ENCODE data around the gene SYCP2.
A peak's percentile ranks its signal among the peaks of the same experiment; 100 is the strongest.

Gene SYCP2

DNA sequence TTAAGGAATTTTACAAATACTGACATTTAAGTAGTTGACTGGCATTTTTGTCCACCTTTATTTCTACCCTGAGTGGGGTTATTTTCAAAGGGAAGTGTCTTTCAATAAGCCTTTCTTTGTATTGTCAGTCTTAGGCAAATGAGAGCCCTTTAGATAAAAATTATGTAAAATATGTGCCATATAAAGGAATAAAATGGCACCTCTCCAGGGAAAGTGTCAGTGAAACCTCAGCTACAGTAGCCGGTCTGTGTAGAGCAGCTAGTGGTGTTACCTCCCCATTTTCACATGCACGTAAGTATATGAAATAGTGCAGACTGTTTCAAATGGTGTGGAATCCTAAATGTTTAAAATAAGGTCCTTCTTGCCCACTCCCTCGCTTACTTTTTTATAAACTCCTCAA, 11.7 kb upstream of the SYCP2 start:
- TF ChIP-seq, protein P1, sequence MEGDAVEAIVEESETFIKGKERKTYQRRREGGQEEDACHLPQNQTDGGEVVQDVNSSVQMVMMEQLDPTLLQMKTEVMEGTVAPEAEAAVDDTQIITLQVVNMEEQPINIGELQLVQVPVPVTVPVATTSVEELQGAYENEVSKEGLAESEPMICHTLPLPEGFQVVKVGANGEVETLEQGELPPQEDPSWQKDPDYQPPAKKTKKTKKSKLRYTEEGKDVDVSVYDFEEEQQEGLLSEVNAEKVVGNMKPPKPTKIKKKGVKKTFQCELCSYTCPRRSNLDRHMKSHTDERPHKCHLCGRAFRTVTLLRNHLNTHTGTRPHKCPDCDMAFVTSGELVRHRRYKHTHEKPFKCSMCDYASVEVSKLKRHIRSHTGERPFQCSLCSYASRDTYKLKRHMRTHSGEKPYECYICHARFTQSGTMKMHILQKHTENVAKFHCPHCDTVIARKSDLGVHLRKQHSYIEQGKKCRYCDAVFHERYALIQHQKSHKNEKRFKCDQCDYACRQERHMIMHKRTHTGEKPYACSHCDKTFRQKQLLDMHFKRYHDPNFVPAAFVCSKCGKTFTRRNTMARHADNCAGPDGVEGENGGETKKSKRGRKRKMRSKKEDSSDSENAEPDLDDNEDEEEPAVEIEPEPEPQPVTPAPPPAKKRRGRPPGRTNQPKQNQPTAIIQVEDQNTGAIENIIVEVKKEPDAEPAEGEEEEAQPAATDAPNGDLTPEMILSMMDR (IDR thresholded peaks at IDR 0.05; ENCODE audit: control insufficient read depth, insufficient read depth, low read depth, low read length, missing control alignments), result no peak
- DNase-seq (ENCODE audit: low read depth), result no peak
- H3K4me3 ChIP-seq (ENCODE audit: control insufficient read depth, low read depth, low read length), result no peak overlapping the region

DNA sequence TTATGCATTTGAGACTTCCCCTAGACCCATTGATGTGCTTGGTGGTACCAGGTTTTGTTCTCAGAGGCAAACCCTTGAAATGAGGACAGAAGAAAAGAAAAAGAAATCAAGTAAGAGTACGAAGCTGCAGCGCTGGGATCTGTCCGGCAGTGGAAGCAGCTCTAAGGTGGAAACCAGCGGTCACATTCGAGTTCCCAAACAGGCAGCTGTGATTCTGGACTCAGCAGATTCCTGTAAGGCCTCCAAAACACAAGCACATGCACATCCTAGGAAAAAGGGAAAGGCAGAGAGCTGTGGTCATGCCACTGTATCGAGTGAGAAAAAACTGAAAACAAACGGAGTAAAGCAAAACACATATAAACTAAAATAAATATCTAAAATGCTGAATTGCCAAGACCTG, 11.3 kb upstream of the SYCP2 start:
- H3K4me3 ChIP-seq (ENCODE audit: control insufficient read depth, low read depth, low read length), result no peak overlapping the region
- no peak for DNase-seq (ENCODE audit: low read depth)
- TF ChIP-seq, protein P1 (IDR thresholded peaks at IDR 0.05; ENCODE audit: control insufficient read depth, insufficient read depth, low read depth, low read length, missing control alignments), result no peak

DNA sequence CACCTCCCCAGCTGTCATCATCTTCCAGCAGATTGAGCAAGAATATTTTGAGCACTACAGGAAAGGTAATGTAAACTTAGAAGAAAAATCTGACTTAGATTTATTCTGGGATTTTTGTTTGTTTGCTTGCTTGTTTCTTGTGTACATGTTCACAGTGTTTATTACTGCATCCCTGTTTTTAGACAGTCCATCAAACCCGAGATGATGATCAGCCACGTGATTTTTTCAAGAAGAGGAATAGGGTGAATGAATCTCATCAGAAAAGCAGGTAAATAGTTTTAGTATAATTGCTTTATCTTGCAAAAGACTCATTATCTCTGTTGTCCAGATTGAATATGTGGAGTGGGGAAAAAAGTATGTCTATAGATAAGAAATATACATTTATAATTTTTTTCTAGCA, 8.8 kb upstream of the SYCP2 start:
- TF ChIP-seq, protein P1 (IDR thresholded peaks at IDR 0.05; ENCODE audit: control insufficient read depth, insufficient read depth, low read depth, low read length, missing control alignments), result no peak
- DNase-seq (ENCODE audit: low read depth), result no peak
- no peak overlapping the region for H3K4me3 ChIP-seq (ENCODE audit: control insufficient read depth, low read depth, low read length)

DNA sequence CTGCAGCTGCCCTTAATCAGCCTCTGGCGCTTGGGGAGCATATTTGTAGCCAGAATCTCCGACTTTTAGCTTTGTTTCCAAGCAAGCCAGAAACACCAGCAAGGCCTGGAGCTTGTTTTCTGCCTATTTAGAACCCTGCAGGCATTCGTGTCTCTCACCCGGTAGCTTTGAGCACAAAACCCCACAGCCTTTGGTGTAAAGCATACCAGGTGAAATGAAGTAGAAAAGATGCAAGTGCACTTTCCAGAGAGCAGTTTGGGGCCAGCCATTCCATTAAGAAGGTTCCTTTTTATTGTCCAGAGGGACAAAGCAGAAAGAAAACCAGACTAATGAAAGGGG, 7.5 kb upstream of the SYCP2 start:
- H3K4me3 ChIP-seq (ENCODE audit: control insufficient read depth, low read depth, low read length), result peak overlapping the region; percentile 77
- TF ChIP-seq, protein P1 (IDR thresholded peaks at IDR 0.05; ENCODE audit: control insufficient read depth, insufficient read depth, low read depth, low read length, missing control alignments), result no peak
- no peak for DNase-seq (ENCODE audit: low read depth)

DNA sequence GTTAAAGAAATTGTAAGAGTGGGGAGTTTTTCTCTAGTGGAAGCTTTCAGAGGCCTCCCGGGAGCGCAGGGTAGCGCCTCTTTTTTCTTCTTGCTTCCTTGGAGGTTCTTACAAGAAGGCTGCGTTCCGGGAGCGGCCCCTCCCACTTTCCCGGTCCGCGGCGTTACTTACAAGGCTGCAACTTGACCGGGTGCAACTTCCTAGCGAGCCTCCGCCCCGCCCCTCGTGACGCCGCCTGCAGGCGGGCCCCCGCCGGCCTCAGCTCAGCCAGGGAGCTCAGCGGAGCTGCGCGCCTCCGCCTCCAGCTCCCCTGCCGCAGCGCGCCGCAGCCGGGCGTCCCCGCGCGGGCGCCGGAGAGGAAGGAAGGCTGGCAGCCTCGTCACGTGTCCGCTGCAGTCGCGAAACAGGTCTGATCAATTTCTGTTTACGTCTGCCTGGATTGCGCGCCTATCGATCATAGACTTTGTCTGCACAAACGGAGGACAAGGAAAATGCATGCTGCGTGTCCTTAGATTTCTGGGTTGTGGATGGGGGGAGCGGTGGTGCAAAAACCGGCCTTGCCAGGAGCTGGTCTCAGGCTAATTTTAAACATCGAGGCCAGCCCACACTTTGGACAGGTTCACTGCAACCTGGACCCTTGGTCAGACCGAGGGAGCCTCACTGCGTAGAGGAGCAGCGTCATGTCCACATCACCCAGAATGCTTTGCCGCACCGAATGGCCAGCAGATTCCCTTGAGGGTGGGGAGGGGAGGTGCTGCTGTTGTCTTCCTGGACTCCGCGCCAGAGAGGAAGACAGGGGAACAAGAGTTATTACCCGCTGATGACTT, 6.9 kb upstream of the SYCP2 start, which contains the start of the genes FAM217B and PPP1R3D:
Gene FAM217B, plus strand, starts transcription at position 261 of the 827 bp plus-strand sequence. CDS start 3,555 bp downstream, outside the sequence.
Gene PPP1R3D, minus strand, starts transcription at position 177 of the 827 bp plus-strand sequence. CDS start 374 bp downstream, outside the sequence.
- peak within 1 kb of the TSS; percentile 79 for H3K4me3 ChIP-seq (ENCODE audit: control insufficient read depth, low read depth, low read length)
- DNase-seq (ENCODE audit: low read depth), result peak; percentile 88
- TF ChIP-seq, protein P1 (IDR thresholded peaks at IDR 0.05; ENCODE audit: control insufficient read depth, insufficient read depth, low read depth, low read length, missing control alignments), result no peak

DNA sequence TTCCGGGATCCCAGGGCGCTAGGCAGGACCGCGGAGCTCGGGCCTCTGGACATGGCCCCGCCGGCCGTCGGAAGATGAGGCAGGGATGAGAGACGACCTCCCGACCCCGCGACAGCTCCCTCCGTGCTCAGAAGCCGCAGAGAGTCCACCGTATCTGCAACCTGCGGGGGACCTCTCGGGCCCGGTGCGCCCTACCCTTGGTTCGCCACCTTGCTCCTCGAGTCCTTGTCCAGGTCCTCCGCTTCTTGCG, 6.4 kb upstream of the SYCP2 start:
- peak overlapping the region; percentile 79 for H3K4me3 ChIP-seq (ENCODE audit: control insufficient read depth, low read depth, low read length)
- DNase-seq (ENCODE audit: low read depth), result no peak
- TF ChIP-seq, protein P1 (IDR thresholded peaks at IDR 0.05; ENCODE audit: control insufficient read depth, insufficient read depth, low read depth, low read length, missing control alignments), result no peak

Data from AG09309 (cell line).